ENCODE data around the gene NRXN3.

The NRXN3 gene

DNA sequence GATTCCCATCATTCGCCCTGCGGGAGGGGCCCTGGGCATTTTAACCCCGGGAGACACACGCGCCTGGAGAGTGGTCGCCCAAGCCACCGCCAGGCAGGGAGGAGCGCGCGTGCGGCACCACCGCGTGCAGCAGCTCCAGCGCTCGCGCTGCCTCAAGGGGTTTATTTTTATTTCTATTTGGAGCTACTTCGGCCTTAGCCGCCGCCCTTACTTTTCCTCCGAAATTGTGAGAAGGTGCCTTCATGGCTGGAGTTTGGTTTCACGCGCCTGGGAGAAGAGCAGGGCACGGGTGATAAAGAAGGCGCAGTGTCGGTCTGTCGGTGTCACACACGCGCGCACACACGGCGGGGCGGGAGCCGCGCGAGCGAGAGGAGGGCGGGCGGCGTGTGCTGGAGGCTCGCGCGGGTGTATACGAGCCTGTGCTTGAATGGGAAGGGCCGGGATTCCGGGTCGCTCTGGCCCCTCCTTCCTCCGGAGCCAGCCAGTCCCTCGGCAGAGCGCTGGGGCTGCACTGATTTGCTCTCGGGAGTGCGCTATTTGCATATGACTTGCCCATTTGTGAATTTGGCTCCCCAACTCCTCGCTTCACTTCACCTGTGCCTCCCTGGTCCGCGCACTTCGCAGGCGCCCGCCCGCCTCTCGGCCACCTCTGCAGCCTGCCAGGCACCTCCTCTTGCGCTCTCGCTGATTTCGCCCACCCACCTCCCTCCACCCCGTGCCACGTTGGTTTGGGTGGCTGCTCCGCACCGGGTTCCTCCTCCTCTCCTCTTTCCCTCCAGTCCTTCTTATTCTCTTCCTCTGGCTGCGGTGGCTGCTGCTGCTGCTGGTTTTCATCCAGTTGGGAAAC is 1108.8 kb downstream of the NRXN3 start:
- peaks cover 63% of the 10 kb centered on the region for H3K27me3 ChIP-seq (ENCODE audit: control insufficient read depth, insufficient read depth, low read length)

DNA sequence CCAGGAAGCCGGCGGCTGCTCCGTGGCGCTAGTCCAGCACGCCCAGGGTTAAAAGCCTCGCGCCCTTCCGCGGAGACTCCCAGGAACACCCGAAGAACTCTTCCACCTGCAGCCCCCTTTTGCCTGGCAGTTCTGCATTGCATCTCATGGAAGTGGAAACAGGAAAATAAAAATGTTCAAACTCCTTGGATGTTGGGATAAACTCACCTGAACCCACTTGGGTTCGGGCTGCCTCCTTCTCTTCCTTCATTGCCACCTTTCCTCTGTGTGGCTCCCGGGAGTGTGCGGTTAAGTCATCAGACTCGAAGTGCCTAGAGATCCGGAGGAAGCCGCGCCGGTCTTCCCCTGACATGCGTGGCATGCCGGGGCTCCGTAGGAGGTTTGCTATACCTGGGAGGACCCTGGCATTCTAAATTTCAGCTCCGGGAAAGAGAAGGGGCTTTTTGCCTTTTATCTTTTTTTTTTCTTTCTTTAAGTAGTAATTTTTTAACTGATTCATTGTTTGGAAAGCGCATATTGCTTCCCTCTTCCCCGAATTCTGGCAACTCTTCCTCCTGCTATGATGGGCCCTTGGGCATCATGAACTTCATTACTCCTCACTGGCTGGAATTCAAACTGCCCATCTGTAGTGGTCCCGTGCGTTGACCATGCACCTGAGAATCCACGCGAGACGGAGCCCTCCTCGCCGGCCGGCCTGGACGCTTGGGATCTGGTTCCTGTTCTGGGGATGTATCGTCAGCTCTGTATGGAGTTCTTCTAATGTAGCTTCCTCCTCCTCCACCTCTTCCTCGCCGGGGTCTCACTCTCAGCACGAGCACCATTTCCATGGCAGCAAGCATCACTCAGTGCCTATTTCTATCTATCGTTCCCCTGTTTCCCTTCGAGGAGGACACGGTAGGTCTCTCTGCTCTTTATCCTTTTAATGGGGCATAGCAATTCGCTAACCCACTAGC is 1109.7 kb downstream of the NRXN3 start:
- H3K36me3 ChIP-seq (ENCODE audit: control insufficient read depth, insufficient read depth, low read length): no peaks in the 10 kb centered on the region
- peak overlapping the region; percentile 80 for H3K4me3 ChIP-seq (ENCODE audit: low read depth, low read length)
- no peak overlapping the region for H3K27ac ChIP-seq (ENCODE audit: low read depth, low read length)
- H3K9me3 ChIP-seq (ENCODE audit: control insufficient read depth, insufficient read depth, low read length): no peaks in the 10 kb centered on the region
- H3K4me1 ChIP-seq (ENCODE audit: control insufficient read depth, insufficient read depth, low read length): peaks cover 51% of the 10 kb centered on the region
- peaks cover 63% of the 10 kb centered on the region for H3K27me3 ChIP-seq (ENCODE audit: control insufficient read depth, insufficient read depth, low read length)
- H3K9ac ChIP-seq (ENCODE audit: low read depth, low read length): no peak overlapping the region

More for the DNA sequence above, 1108.8 kb downstream of the NRXN3 start:
- Histone ChIP-seq H3K36me3 (ENCODE audit: control insufficient read depth, insufficient read depth, low read length) (no peaks in the 10 kb centered on the region), H3K4me3 (ENCODE audit: low read depth, low read length) (peak overlapping the region; percentile 80), H3K27ac (ENCODE audit: low read depth, low read length) (no peak overlapping the region), H3K9ac (ENCODE audit: low read depth, low read length) (peak overlapping the region; percentile 48; the same call in 1 of the 2 replicates), H3K9me3 (ENCODE audit: control insufficient read depth, insufficient read depth, low read length) (no peaks in the 10 kb centered on the region), H3K4me1 (ENCODE audit: control insufficient read depth, insufficient read depth, low read length) (peaks cover 48% of the 10 kb centered on the region)

DNA sequence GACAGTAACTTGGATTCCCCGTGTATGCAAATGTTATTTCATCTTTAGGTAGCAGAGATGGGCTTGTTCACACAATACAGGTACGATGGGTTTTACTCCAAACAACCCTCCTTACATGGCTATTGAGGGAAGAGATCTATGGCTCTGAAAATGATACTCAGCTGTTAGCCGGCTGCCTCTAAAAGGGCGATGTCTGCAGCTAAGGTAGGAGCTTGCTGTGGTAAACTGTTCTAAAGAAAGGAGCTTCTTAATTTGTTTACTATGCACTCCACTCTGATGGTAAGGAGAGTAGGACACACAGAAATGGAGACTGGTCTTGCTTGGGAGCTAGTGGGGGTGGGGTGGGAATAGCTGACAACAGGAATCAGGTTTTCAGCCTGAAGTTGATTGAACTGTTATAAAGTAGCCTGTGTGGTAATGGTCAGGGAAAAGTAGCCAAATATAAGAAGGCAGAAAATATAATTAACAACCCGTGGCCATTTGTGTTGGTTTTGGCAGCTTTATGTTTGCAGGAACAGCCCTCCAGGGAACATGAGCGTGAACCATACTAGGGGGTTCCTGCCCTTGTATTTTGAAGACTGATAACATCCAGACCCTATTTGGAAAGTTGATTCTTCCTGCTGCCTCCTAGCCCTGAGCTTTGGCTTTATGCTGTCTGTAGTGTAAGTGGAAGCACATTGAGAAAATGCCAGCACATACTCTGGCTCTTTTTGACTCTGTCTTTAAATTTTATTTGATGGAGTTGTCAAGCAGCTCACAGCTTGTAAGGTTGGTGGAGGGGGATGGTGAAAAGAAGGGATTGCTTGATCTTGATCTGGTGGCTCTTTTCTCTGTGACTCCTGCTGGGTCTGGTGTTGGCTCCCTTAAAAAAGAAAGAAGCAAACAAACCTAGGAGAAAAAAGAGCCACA is 1111.3 kb downstream of the NRXN3 start:
- H3K27ac ChIP-seq (ENCODE audit: low read depth, low read length): peak overlapping the region; percentile 61
- peak overlapping the region; percentile 80 for H3K4me3 ChIP-seq (ENCODE audit: low read depth, low read length)
- no peaks in the 10 kb centered on the region for H3K9me3 ChIP-seq (ENCODE audit: control insufficient read depth, insufficient read depth, low read length)
- no peaks in the 10 kb centered on the region for H3K36me3 ChIP-seq (ENCODE audit: control insufficient read depth, insufficient read depth, low read length)
- no peak overlapping the region for H3K9ac ChIP-seq (ENCODE audit: low read depth, low read length)
- H3K27me3 ChIP-seq (ENCODE audit: control insufficient read depth, insufficient read depth, low read length): peaks cover 63% of the 10 kb centered on the region
- H3K4me1 ChIP-seq (ENCODE audit: control insufficient read depth, insufficient read depth, low read length): peaks cover 51% of the 10 kb centered on the region

DNA sequence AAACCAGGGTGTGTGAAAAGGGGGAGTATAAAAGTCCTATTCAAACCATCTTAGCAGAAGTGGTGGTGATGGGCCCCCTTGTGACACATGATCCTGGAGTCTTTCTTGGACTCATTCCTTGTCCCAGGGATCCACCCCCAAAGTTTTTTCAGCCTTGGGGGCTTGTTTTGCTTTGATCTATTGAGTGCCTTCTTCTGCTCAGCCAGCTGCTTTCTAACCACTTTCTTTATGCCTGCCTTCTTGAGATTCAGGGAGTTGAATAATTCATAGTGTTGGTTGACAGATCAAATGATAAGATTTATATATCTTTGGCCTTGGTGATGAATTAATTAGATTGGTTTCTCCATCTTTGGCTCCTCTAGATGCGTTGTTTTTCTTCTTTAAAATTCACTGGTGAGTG is 1114.4 kb downstream of the NRXN3 start:
- Histone ChIP-seq H3K27ac (ENCODE audit: low read depth, low read length) (no peak overlapping the region), H3K4me3 (ENCODE audit: low read depth, low read length) (no peak overlapping the region), H3K27me3 (ENCODE audit: control insufficient read depth, insufficient read depth, low read length) (peaks cover 40% of the 10 kb centered on the region), H3K9me3 (ENCODE audit: control insufficient read depth, insufficient read depth, low read length) (no peaks in the 10 kb centered on the region), H3K9ac (ENCODE audit: low read depth, low read length) (no peak overlapping the region), H3K36me3 (ENCODE audit: control insufficient read depth, insufficient read depth, low read length) (no peaks in the 10 kb centered on the region), H3K4me1 (ENCODE audit: control insufficient read depth, insufficient read depth, low read length) (peaks cover 44% of the 10 kb centered on the region)

DNA sequence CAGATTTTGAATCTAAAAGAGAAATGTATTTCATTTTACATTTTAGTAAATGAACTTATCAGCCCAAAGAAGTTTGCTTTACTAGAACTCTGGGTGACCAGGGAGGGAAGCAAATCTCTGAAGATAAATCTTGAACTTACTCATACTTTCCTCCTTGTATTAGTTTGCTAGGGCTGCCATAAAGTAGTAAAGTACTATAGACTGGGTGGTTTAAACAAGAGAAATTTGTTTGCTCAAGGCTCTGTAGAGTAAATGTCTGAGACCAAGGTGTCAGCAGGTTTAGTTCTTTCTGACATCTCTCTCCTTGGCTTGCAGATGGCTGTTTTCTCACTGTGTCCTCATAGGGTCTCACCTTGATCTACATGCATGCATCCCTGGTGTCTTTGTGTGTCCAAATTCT is 1115.1 kb downstream of the NRXN3 start:
- H3K27ac ChIP-seq (ENCODE audit: low read depth, low read length): no peak overlapping the region
- H3K4me1 ChIP-seq (ENCODE audit: control insufficient read depth, insufficient read depth, low read length): peaks cover 41% of the 10 kb centered on the region
- no peaks in the 10 kb centered on the region for H3K36me3 ChIP-seq (ENCODE audit: control insufficient read depth, insufficient read depth, low read length)

DNA sequence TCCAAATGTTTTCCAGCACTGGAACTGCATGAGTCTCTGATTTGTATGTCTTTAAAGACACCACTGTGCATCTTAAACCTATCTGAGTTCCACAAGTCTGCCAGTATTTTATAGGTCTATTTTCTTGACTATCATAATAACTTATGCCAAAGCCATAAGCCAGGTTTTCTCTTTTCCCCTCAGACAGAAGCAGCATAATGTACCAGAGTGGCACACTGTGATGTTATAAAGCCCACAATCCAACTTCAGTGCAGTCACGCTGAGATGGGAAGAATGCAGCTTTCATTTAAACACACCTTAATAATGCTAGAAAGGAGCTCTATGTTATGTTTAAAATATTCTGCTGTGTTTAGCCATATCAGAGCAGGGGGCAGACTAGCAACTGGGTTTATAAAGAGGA is 1117.8 kb downstream of the NRXN3 start:
- H3K36me3 ChIP-seq (ENCODE audit: control insufficient read depth, insufficient read depth, low read length): no peaks in the 10 kb centered on the region
- H3K9ac ChIP-seq (ENCODE audit: low read depth, low read length): no peak overlapping the region
- H3K9me3 ChIP-seq (ENCODE audit: control insufficient read depth, insufficient read depth, low read length): no peaks in the 10 kb centered on the region
- H3K4me1 ChIP-seq (ENCODE audit: control insufficient read depth, insufficient read depth, low read length): peaks cover 15% of the 10 kb centered on the region
- H3K4me3 ChIP-seq (ENCODE audit: low read depth, low read length): no peak overlapping the region
- peaks cover 10% of the 10 kb centered on the region for H3K27me3 ChIP-seq (ENCODE audit: control insufficient read depth, insufficient read depth, low read length)
- no peak overlapping the region for H3K27ac ChIP-seq (ENCODE audit: low read depth, low read length)

More for the DNA sequence above, 1115.1 kb downstream of the NRXN3 start:
- H3K4me3 ChIP-seq (ENCODE audit: low read depth, low read length): no peak overlapping the region
- H3K9ac ChIP-seq (ENCODE audit: low read depth, low read length): no peak overlapping the region
- no peaks in the 10 kb centered on the region for H3K9me3 ChIP-seq (ENCODE audit: control insufficient read depth, insufficient read depth, low read length)
- H3K27me3 ChIP-seq (ENCODE audit: control insufficient read depth, insufficient read depth, low read length): peaks cover 34% of the 10 kb centered on the region

DNA sequence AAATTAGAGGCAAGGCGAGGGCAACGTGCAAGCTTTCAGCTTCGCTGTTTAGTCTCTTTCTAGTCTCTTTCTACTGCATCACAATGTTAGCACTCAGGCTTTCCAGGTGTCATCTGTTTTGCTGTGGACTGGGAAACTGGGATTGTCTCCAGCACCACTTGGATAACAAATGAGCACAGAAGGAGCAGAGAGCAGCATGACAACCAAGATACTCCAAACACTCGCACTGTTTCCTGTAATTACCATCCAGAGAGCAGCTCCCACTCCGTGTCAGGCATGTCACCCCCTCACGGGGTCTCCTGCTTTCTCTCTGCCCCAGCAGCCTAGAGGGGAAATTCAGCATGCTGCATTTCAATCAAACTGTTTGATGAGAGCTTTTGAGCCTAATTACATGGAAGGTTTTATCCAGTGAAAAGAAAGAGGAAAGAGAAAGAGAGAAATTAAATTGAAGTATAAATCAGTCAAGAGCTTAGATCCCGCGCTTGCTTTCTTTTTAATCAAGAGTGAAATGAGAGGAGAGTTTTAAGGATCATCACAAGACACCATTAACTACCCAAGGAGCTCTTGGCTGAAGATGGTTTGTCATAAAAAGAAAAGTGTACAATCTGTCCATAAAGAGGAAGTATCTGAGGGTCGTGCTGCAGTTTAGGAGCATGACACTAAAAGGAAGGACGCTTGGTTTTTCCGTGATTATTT is 1123.5 kb downstream of the NRXN3 start:
- peaks cover 17% of the 10 kb centered on the region; the same call in 1 of the 2 replicates for H3K4me1 ChIP-seq (ENCODE audit: control insufficient read depth, insufficient read depth, low read length)
- no peaks in the 10 kb centered on the region for H3K27me3 ChIP-seq (ENCODE audit: control insufficient read depth, insufficient read depth, low read length)
- H3K9me3 ChIP-seq (ENCODE audit: control insufficient read depth, insufficient read depth, low read length): no peaks in the 10 kb centered on the region
- no peak overlapping the region for H3K4me3 ChIP-seq (ENCODE audit: low read depth, low read length)
- H3K9ac ChIP-seq (ENCODE audit: low read depth, low read length): no peak overlapping the region
- no peaks in the 10 kb centered on the region for H3K36me3 ChIP-seq (ENCODE audit: control insufficient read depth, insufficient read depth, low read length)
- H3K27ac ChIP-seq (ENCODE audit: low read depth, low read length): no peak overlapping the region

DNA sequence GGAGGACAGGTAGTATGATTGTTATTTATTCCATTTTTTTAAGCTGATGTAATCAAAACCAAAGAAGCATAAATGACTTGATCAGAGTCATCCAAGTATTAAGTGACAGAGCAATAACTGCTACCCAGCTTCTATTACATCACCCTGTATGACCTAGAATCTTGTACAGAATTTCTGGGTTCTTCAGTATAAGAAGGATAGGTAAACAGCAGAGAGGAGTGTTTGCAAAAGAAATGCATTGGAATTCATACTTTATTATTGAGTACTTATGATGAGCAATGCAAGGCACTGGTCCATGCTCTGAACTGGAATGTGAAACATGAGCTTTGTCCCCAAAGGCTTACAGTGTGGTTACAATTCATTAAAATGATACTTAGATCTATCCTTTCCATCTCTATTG is 1124.3 kb downstream of the NRXN3 start:
- no peaks in the 10 kb centered on the region for H3K36me3 ChIP-seq (ENCODE audit: control insufficient read depth, insufficient read depth, low read length)
- H3K9me3 ChIP-seq (ENCODE audit: control insufficient read depth, insufficient read depth, low read length): no peaks in the 10 kb centered on the region
- H3K4me1 ChIP-seq (ENCODE audit: control insufficient read depth, insufficient read depth, low read length): peaks cover 22% of the 10 kb centered on the region; the same call in 1 of the 2 replicates
- H3K27me3 ChIP-seq (ENCODE audit: control insufficient read depth, insufficient read depth, low read length): no peaks in the 10 kb centered on the region
- no peak overlapping the region for H3K4me3 ChIP-seq (ENCODE audit: low read depth, low read length)
- no peak overlapping the region for H3K9ac ChIP-seq (ENCODE audit: low read depth, low read length)
- H3K27ac ChIP-seq (ENCODE audit: low read depth, low read length): no peak overlapping the region

DNA sequence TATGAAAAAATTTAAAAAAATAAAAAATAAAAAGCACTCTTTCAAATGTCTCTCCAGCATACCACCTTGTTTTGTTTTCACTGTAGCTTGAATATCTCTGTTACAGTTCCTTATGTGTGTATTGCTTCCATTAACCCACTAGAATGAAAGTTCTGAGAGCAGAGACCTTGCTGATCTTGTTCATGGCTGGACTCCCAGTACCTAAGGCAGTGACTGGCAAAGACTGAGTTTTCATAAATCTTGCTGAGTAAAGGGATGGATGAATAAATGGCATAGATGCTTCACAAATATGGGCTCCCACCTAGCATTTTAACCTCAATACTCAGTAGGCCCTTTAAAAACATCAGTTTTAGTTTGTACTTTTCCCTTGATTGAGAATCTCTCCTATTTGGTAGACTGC is 1125.2 kb downstream of the NRXN3 start:
- Histone ChIP-seq H3K27ac (ENCODE audit: low read depth, low read length) (no peak overlapping the region), H3K9me3 (ENCODE audit: control insufficient read depth, insufficient read depth, low read length) (no peaks in the 10 kb centered on the region), H3K4me3 (ENCODE audit: low read depth, low read length) (no peak overlapping the region), H3K9ac (ENCODE audit: low read depth, low read length) (no peak overlapping the region), H3K4me1 (ENCODE audit: control insufficient read depth, insufficient read depth, low read length) (peaks cover 18% of the 10 kb centered on the region; the same call in 1 of the 2 replicates), H3K27me3 (ENCODE audit: control insufficient read depth, insufficient read depth, low read length) (no peaks in the 10 kb centered on the region), H3K36me3 (ENCODE audit: control insufficient read depth, insufficient read depth, low read length) (no peaks in the 10 kb centered on the region)

DNA sequence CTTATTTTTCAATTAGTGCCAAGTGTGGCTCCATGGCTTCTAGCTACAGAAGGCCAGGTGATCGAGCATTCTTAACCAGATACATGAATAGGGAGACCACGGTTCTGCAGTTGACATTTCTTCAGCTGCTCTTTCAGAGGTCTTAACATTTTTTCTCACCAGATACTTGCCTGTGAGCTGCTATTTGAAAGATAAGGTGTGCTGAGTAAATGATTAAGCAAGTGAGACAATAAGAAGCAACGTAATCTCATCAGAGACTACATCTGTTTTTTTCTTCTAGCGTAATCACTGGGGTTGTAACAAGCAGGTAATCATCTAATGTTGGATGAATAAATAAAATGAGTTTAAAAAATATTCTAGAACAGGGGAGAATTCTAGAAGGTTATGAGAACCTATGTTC is 1128.2 kb downstream of the NRXN3 start:
- no peaks in the 10 kb centered on the region for H3K27me3 ChIP-seq (ENCODE audit: control insufficient read depth, insufficient read depth, low read length)
- H3K9ac ChIP-seq (ENCODE audit: low read depth, low read length): no peak overlapping the region
- no peaks in the 10 kb centered on the region for H3K36me3 ChIP-seq (ENCODE audit: control insufficient read depth, insufficient read depth, low read length)
- H3K9me3 ChIP-seq (ENCODE audit: control insufficient read depth, insufficient read depth, low read length): no peaks in the 10 kb centered on the region
- H3K4me3 ChIP-seq (ENCODE audit: low read depth, low read length): no peak overlapping the region
- H3K27ac ChIP-seq (ENCODE audit: low read depth, low read length): no peak overlapping the region
- peaks cover 16% of the 10 kb centered on the region; the same call in 1 of the 2 replicates for H3K4me1 ChIP-seq (ENCODE audit: control insufficient read depth, insufficient read depth, low read length)

Measured in HUES48 (cell line).